CMK (cell line): Measurements from ENCODE around the gene TRIM49D1.
"Not testable (repeated sequence)": the region's sequence is repeated elsewhere in the genome, so short reads cannot be mapped to it uniquely, and the experiment has no call there.

Source experiments
- DNase-seq: peaks from one replicate; pipeline ENCODE4 v3.0.0-alpha.2; 2010; ENCODE audit warnings: low read depth

TRIM49D1 gene

GRCh38 chr11:89922195-89922660 lies at the start of gene TRIM49D1:
Gene TRIM49D1, minus strand, starts transcription at chr11:89922245. Its CDS starts 4,535 bp downstream, at chr11:89917710.
- DNase-seq: no peak

GRCh38 chr11:89965737-89966136 lies 43.7 kb upstream of the TRIM49D1 start, which contains the start of gene TRIM64:
Gene TRIM64, plus strand, starts transcription at chr11:89966037. Its CDS starts 2,467 bp downstream, at chr11:89968504.
- not testable (repeated sequence) for DNase-seq

GRCh38 chr11:89960833-89961232 lies 38.8 kb upstream of the TRIM49D1 start:
- DNase-seq: not testable (repeated sequence)

GRCh38 chr11:89923764-89924163 lies 1.7 kb upstream of the TRIM49D1 start, which contains the start of gene TRIM49D2:
Gene TRIM49D2, plus strand, starts transcription at chr11:89924064. Its CDS starts 2,698 bp downstream, at chr11:89926762.
- DNase-seq: not testable (repeated sequence)

GRCh38 chr11:89900809-89901208 lies 21.2 kb downstream of the TRIM49D1 start:
- not testable (repeated sequence) for DNase-seq

GRCh38 chr11:89893245-89893644 lies 28.8 kb downstream of the TRIM49D1 start:
- DNase-seq: not testable (repeated sequence)

GRCh38 chr11:89877511-89877910 lies 44.5 kb downstream of the TRIM49D1 start:
- not testable (repeated sequence) for DNase-seq

GRCh38 chr11:89872588-89872987 lies 49.5 kb downstream of the TRIM49D1 start:
- not testable (repeated sequence) for DNase-seq

- DNase-seq: not testable (repeated sequence)
Measured at GRCh38 chr11:89865223-89865622, 56.8 kb downstream of the TRIM49D1 start.

- DNase-seq: not testable (repeated sequence)
Measured at GRCh38 chr11:89863906-89864704, 57.9 kb downstream of the TRIM49D1 start.
